Colon (tissue), 2 donors: Measurements from ENCODE around the gene ZDHHC23.

Experiments
- FAIRE-seq: peaks from 2 replicates; lab custom pipeline; 2012; peaks lifted over from hg19 to GRCh38; lab: Jason Lieb, UNC
- donor health status: control.
- donor health status: control.

The ZDHHC23 gene

GRCh38 chr3:114005481-114005880 is 57.7 kb downstream of the ZDHHC23 start:
- FAIRE-seq, result no peak

GRCh38 chr3:114011059-114011797 is 63.4 kb downstream of the ZDHHC23 start:
- no peak for FAIRE-seq
